HFF-Myc (cell line): ENCODE measurements around the gene FCHO1.

Source experiments
- DNase-seq: peaks from one replicate; pipeline ENCODE4 v3.0.0-alpha.2; 2011; ENCODE audit warnings: low read depth; ENCODE audit errors: extremely low read depth
- H3K4me3 ChIP-seq: replicated peaks from 2 replicates; pipeline ENCODE4 v1.5.1; 2011; ENCODE audit warnings: low read depth, mild to moderate bottlenecking, control low read depth, low read length
- TF ChIP-seq, protein P1 (sequence below): IDR thresholded peaks from 2 replicates; pipeline ENCODE4 v1.5.1; 2012; ENCODE audit warnings: mild to moderate bottlenecking, low read depth, low read length, control low read depth; ENCODE audit errors: missing control alignments

FCHO1 gene

DNA sequence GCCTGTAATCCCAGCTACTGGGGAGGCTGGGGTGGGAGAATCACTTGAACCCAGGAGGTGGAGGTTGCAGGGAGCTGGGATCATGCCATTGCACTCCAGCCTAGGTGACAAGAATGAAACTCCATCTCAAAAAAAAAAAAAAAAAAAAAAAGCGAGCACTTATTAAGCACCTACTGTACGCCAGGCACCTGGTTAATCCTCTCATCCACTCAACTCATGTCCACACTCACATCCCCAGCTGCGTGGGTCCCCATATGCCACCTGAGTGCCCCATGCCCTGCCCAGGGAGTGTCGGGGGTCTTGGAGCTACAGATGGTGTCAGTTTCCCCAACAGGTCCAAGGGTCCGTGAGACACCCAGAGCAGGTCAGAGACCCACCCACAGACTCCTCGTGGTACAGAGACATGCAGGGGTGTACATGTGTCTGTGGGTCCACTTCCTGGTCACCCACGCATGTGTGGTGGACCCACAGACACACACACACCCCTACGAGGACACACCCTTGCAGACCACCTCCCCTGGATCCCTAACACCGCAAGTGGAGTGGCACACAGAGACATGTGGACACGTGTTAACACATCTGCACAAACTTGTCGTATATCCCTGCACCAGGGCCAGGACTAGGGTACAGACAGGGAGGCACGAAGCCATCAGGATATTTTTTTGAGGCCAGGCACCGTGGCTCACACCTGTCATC, 66.5 kb downstream of the FCHO1 start:
- no peak overlapping the region for H3K4me3 ChIP-seq
- TF ChIP-seq, protein P1, sequence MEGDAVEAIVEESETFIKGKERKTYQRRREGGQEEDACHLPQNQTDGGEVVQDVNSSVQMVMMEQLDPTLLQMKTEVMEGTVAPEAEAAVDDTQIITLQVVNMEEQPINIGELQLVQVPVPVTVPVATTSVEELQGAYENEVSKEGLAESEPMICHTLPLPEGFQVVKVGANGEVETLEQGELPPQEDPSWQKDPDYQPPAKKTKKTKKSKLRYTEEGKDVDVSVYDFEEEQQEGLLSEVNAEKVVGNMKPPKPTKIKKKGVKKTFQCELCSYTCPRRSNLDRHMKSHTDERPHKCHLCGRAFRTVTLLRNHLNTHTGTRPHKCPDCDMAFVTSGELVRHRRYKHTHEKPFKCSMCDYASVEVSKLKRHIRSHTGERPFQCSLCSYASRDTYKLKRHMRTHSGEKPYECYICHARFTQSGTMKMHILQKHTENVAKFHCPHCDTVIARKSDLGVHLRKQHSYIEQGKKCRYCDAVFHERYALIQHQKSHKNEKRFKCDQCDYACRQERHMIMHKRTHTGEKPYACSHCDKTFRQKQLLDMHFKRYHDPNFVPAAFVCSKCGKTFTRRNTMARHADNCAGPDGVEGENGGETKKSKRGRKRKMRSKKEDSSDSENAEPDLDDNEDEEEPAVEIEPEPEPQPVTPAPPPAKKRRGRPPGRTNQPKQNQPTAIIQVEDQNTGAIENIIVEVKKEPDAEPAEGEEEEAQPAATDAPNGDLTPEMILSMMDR, result no peak
- no peak for DNase-seq

DNA sequence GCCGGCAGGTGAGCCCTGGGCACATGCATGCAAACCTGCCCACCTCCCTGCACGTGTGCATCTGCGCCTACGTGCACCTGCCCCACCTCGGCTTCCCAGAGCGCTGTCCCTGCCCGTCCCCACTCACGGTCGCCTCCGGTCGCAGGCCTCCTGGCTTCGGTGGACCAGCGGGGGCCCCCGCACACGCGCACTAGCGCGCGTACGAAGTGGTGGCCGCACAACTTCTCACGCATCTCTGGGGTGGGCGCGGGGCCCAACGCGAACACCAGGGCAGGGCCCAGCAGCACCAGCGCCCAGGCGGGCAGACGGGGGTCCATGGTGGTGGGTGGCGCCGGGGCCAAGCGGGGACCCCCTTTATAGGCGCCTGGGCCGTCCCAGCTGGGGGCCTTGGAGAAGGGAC, 69.9 kb downstream of the FCHO1 start, which contains the start of gene INSL3:
INSL3 (minus strand) TSS at position 330 of the 400 bp plus-strand sequence; CDS start at position 317, 13 bp downstream.
- no peak within 1 kb of the TSS for H3K4me3 ChIP-seq
- TF ChIP-seq, protein P1, result no peak
- DNase-seq, result no peak

DNA sequence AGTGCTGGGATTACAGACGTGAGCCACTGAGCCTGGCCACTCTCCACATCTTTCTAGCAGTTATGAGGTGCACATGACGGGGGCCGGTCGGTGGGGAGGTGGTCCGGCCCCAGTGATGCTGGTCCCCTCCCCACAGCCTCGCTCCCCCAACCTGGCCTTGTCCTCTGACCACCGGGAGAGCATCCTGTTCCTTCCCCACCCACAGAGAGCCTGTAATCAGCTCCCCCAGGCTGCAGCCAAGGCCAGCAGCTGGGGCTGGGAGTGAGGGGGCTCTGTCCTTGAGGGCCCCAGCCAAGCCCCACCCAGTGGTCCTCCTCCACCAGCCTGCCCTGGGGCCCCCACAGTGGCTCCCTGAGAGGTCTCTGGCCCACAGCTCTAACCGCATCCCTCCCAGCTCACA, 73.1 kb downstream of the FCHO1 start:
- no peak overlapping the region for H3K4me3 ChIP-seq
- TF ChIP-seq, protein P1, result no peak
- DNase-seq, result no peak

DNA sequence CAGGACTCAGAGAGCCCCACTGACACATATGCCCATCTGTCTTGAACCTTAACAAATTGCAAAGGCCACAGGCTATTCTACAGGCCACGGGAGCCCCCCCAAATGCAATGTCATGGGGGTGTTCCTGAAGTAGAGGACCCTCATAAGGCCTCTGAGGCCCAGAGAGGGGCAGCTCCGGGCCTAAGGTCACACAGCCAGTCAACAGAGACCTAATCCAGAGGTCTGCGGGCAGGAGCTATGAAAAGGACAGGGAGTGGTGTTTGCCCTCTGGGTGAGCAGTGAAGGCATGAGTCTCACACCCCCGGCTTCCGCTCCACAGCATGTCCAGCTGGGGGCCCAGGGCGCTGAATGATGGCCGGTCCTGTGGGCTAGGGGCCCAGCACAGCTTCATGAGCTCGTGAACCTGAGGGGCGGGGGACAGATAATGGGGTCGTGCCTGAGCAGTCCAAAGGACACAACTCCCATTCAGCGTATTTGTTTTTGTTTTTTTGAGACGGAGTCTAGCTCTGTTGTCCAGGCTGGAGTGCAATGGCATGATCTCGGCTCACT, 75.3 kb downstream of the FCHO1 start:
- no peak for DNase-seq
- TF ChIP-seq, protein P1, result no peak
- no peak overlapping the region for H3K4me3 ChIP-seq

DNA sequence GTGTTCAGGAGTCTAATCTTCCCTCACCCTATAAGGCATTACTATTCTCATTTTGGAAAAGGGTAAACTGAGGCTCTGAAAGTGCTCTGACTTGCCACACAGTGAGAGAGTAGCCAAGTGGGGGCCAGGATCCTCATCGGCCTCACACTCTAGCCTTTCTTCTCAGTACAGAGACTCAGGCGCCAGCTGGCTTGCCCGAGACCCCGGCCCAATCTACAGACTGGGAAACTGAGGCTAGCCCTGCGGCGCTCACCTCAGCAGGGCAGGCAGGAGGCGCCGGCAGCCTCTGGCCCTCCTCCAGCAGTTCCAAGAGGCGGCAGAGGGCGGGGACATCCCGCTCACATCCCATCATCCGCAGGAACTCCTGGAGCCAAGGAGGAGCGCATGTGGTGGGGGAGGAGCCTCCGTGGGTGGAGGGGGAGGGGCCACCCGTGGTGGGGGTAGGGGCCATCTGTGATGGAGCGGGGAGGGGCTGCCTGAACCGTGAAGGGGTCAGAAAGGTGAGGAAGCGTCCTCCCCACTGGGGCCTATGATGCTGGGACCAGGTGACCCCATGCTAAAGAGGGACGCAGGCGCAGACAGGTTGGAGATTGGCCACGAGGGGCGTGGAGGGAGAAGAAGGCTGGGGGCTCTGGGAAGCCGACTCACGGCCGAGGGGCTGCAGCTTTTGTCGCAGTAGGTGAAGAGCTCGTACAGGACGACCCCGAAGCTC, 78.7 kb downstream of the FCHO1 start:
- TF ChIP-seq, protein P1, result no peak
- DNase-seq, result no peak
- peak overlapping the region; percentile 30 for H3K4me3 ChIP-seq

DNA sequence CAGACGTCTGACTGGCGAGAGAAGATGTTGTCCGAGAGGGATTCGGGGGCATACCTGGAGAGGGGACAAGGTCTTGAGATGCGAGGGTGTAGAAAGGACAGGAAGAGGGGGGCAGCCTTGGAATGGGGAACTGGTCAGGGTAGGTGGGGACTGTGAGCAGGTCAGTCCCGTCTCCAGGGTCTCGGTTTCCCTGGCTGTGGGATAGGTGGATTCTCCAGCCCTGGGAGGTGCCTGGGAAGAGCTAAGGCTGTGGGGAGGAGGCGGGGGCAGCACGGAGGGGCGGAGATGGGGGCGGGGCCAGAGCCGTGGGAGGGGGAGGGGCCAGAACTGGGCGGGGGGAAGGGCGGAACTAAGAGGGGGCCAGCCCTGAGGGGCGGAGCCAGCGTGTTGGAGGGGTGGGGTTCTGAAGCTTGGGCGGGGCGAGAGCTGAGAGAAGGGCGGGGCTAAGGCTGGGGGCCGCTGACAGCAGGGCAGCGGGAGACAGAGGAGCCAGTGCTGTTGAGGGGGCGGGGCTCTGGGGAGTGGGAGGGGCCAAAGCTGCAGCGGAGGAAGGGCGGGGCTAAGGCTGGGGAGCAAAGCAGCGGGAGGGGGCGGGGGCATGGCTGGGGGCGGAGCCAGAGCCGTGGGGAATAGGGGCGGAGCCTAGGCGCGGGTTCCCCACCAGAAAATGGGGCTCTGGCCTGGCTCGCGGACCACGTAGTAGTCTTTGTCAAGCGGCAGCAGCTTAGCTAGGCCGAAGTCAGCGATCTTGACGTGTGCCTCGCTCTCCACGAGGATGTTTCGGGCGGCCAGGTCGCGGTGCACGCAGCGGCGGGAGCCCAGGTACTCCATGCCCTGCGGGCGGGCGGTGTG, 79.5 kb downstream of the FCHO1 start:
- DNase-seq, result no peak
- peak overlapping the region; percentile 30 for H3K4me3 ChIP-seq
- TF ChIP-seq, protein P1, result no peak
